Thymus (tissue), 11 donors: ENCODE data around the gene KCNC1. TPM values are rescaled to one million over a fixed set of nuclear protein-coding genes. Genes with fewer than 3 reads are reported as not detected.

Experiments used
- DNase-seq, 9 donors: peaks; one replicate each; pipeline ENCODE4 v3.0.0-alpha.2; 2013; ENCODE audit warnings: low spot score in 9 of 9, low read depth in 6 of 9, missing footprints in 1 of 9
- H3K27ac ChIP-seq, 2 donors: one replicate each; pipeline ENCODE4 v1.5.1; 2013; ENCODE audit warnings: control low read depth in 1 of 2, low read depth in 1 of 2, low read length in 1 of 2, mild to moderate bottlenecking in 1 of 2, moderate library complexity in 1 of 2
- H3K27me3 ChIP-seq, 2 donors: one replicate each; pipeline ENCODE4 v1.5.1; 2013; ENCODE audit warnings: low read length in 1 of 2; ENCODE audit not compliant: control insufficient read depth in 2 of 2, insufficient read depth in 1 of 2
- H3K36me3 ChIP-seq, 2 donors: one replicate each; pipeline ENCODE4 v1.5.1; 2013; ENCODE audit warnings: low read length in 1 of 2, mild to moderate bottlenecking in 1 of 2, moderate library complexity in 1 of 2; ENCODE audit not compliant: control insufficient read depth in 2 of 2, insufficient read depth in 2 of 2
- H3K4me1 ChIP-seq, 2 donors: one replicate each; pipeline ENCODE4 v1.5.1; 2013; ENCODE audit warnings: low read length in 2 of 2; ENCODE audit not compliant: control insufficient read depth in 2 of 2, insufficient read depth in 2 of 2
- H3K4me3 ChIP-seq, 2 donors: one replicate each; pipeline ENCODE4 v1.5.1; 2013; ENCODE audit warnings: low read length in 2 of 2, control low read depth in 1 of 2, mild to moderate bottlenecking in 1 of 2
- H3K9me3 ChIP-seq, 2 donors: one replicate each; pipeline ENCODE4 v1.5.1; 2013; ENCODE audit warnings: low read length in 1 of 2, mild to moderate bottlenecking in 1 of 2; ENCODE audit not compliant: control insufficient read depth in 2 of 2, insufficient read depth in 1 of 2
- WGBS: extraction: QIAGEN DNeasy Blood & Tissue Kit; methylation state at CpG from one replicate; pipeline ENCODE4 v1.1.7; 2013; 5-methylcytosine and 5-hydroxymethylcytosine counted together
- polyA plus RNA-seq: library from polyadenylated mRNA; stranded (reverse); fragments of 200-250 nt; gene quantifications from one replicate; pipeline ENCODE4 v1.2.3, GENCODE V29; 2013
- total RNA-seq: library from RNA; stranded (reverse); fragments of 120-200 nt; gene quantifications from one replicate; pipeline ENCODE4 v1.2.4, GENCODE V29; 2013
- donor health status: healthy.

The KCNC1 gene
- total and polyA plus RNA-seq, 2 donors = under 0.01 to 0.30 TPM

DNA sequence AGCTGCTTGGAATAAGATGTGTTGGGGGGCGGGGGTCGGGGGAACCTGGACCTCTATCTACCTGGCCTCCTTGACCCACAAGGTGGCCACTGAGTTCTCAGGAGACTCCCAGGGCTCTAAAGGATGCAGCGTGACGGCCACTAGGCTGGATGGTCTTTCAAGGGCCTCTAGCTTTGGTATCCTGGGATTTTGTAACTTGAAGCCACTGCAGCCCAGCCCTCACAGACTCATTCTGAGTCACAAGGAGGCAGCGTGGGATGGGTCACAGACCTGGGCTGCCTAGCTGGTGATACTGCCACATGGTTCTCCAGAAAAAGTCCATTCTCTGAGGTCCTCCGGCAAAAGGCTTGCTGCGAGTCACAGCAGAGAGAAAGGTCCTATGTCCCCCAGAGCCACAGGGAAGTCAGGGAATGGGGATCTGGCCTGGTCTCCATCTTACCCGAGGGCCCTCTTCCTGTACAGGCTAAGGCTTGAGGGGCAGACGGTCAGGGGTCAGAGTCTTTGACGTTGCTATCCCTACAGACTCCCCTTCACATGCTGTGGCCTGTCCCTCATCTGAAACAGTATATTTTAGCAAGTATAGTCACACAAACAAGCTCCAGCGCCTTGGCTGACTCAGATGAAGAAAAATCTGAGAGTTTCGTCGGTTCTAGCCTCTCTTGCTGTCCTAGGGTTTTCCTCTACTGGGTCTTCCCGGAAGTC is 52.4 kb downstream of the KCNC1 start:
- H3K4me1 ChIP-seq = no peaks in the 10 kb centered on the region
- 96% methylated on average over 14 of the region's 14 CpGs for WGBS

GRCh38 chr11:17788084-17788483 is 53.5 kb downstream of the KCNC1 start:
- H3K9me3 ChIP-seq = no peaks in the 10 kb centered on the region
- WGBS = 97% methylated on average over 5 of the region's 5 CpGs
- H3K36me3 ChIP-seq = no peaks in the 10 kb centered on the region
- H3K4me1 ChIP-seq = no peaks in the 10 kb centered on the region
- H3K27ac ChIP-seq = no peak overlapping the region
- no peaks in the 10 kb centered on the region for H3K27me3 ChIP-seq
- H3K4me3 ChIP-seq = no peak overlapping the region
- no peak for DNase-seq

More for the DNA sequence above, 52.4 kb downstream of the KCNC1 start:
- no peaks in the 10 kb centered on the region for H3K36me3 ChIP-seq
- no peaks in the 10 kb centered on the region for H3K9me3 ChIP-seq
- DNase-seq = no peak
- H3K4me3 ChIP-seq = no peak overlapping the region
- no peaks in the 10 kb centered on the region for H3K27me3 ChIP-seq
- H3K27ac ChIP-seq = no peak overlapping the region

DNA sequence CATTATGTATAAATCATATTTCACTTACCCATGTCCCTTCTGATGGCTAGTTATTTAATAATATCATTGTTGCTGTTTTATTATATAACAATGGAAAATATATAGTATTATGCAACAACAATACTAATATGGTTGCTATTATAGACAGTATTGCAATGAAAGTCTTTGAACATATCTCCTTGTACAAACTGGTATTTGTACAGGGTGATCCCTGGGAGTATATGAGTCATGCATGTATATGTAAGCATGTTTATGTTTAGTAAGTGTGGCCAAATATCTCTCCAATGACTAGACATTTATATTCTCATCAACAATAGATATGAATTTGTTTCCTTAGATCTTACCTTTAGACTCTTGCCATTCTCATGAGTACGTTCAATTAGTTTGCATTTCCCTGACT is 55.9 kb downstream of the KCNC1 start:
- no peaks in the 10 kb centered on the region for H3K9me3 ChIP-seq
- DNase-seq = no peak
- H3K27me3 ChIP-seq = no peaks in the 10 kb centered on the region
- H3K4me1 ChIP-seq = no peaks in the 10 kb centered on the region
- H3K36me3 ChIP-seq = no peaks in the 10 kb centered on the region
- H3K27ac ChIP-seq = no peak overlapping the region
- no peak overlapping the region for H3K4me3 ChIP-seq
- 99% methylated on average over 1 of the region's 1 CpG for WGBS

- Histone ChIP-seq H3K27ac (no peak overlapping the region), H3K9me3 (no peaks in the 10 kb centered on the region), H3K36me3 (no peaks in the 10 kb centered on the region), H3K4me3 (no peak overlapping the region), H3K27me3 (no peaks in the 10 kb centered on the region), H3K4me1 (no peaks in the 10 kb centered on the region)
- DNase-seq = no peak
Observed at GRCh38 chr11:17791144-17791543, 56.6 kb downstream of the KCNC1 start.

- WGBS = 97% methylated on average over 9 of the region's 9 CpGs
- Histone ChIP-seq H3K36me3 (no peaks in the 10 kb centered on the region), H3K27ac (no peak overlapping the region), H3K4me3 (no peak overlapping the region), H3K27me3 (no peaks in the 10 kb centered on the region), H3K4me1 (no peaks in the 10 kb centered on the region), H3K9me3 (no peaks in the 10 kb centered on the region)
- DNase-seq = no peak
Observed at GRCh38 chr11:17792161-17792560, 57.6 kb downstream of the KCNC1 start.

DNA sequence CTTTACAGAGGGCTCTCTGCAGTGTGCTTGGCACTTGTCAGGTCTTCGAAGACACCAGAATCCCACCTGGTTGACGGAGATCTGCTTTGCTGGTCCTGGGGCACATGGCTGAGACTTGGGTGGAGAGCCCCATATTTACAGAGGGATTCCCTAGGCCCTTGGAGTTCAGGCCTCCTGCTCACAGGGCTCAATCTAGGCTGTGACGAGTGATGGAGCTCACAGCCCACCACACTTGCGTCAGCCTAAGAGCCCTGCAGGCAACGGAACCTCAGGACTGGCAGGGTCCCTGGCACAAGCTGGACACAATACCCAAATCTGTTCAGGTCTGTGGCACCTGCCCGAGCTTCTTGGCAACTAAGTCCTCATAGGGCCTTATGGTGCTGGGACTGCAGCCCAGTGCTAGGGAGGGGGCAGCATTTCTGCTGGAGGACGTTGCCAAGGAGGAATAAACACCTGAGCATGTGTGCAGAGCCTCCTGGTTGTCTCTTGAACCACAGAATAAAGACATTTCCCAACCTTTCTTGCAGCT is 59.1 kb downstream of the KCNC1 start:
- H3K36me3 ChIP-seq = no peaks in the 10 kb centered on the region
- no peak overlapping the region for H3K4me3 ChIP-seq
- no peak overlapping the region for H3K27ac ChIP-seq
- DNase-seq = no peak
- H3K27me3 ChIP-seq = no peaks in the 10 kb centered on the region
- WGBS = 95% methylated on average over 7 of the region's 7 CpGs
- H3K9me3 ChIP-seq = no peaks in the 10 kb centered on the region
- no peaks in the 10 kb centered on the region for H3K4me1 ChIP-seq

DNA sequence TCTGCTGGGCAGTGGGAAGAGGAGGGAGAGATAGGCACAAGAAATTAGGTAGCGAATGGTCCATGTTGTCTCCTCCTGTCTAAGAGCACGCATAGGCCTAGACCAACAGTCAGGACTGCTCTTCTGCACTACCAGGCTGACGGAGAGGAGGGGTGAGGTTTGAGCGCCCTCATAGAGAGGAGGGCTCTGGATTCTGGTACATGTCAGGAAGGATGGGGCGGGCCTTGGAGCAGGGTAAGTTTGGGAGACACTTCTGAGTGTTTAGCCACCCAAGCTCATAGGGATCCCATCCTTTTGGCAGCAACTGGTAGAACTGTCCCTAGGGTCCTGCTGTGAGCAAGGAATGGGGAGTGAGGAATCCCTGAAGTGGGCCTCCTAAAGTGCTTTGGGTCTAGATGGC is 60.4 kb downstream of the KCNC1 start:
- 98% methylated on average over 5 of the region's 5 CpGs for WGBS
- no peak for DNase-seq
- H3K4me1 ChIP-seq = no peaks in the 10 kb centered on the region
- no peaks in the 10 kb centered on the region for H3K27me3 ChIP-seq
- H3K4me3 ChIP-seq = no peak overlapping the region
- H3K27ac ChIP-seq = no peak overlapping the region
- H3K9me3 ChIP-seq = no peaks in the 10 kb centered on the region
- H3K36me3 ChIP-seq = no peaks in the 10 kb centered on the region

- WGBS = 94% methylated on average over 2 of the region's 2 CpGs
- H3K4me3 ChIP-seq = no peak overlapping the region
- H3K27me3 ChIP-seq = no peaks in the 10 kb centered on the region
- no peak overlapping the region for H3K27ac ChIP-seq
- H3K4me1 ChIP-seq = no peaks in the 10 kb centered on the region
- no peaks in the 10 kb centered on the region for H3K36me3 ChIP-seq
- DNase-seq = no peak
- no peaks in the 10 kb centered on the region for H3K9me3 ChIP-seq
Observed at GRCh38 chr11:17796154-17796553, 61.6 kb downstream of the KCNC1 start.

GRCh38 chr11:17798253-17798652 is 63.7 kb downstream of the KCNC1 start:
- no peak for DNase-seq
- Histone ChIP-seq H3K27me3 (no peaks in the 10 kb centered on the region), H3K4me3 (no peak overlapping the region), H3K36me3 (no peaks in the 10 kb centered on the region), H3K9me3 (no peaks in the 10 kb centered on the region), H3K4me1 (no peaks in the 10 kb centered on the region), H3K27ac (no peak overlapping the region)
- 89% methylated on average over 6 of the region's 6 CpGs for WGBS
